ENCODE data around the gene RNF150. TPM values are rescaled to one million over a fixed set of nuclear protein-coding genes. Genes with fewer than 3 reads are reported as not detected.

RNF150 gene
- polyA plus RNA-seq, 1 donor from 2014 or later = 15.3 TPM

DNA sequence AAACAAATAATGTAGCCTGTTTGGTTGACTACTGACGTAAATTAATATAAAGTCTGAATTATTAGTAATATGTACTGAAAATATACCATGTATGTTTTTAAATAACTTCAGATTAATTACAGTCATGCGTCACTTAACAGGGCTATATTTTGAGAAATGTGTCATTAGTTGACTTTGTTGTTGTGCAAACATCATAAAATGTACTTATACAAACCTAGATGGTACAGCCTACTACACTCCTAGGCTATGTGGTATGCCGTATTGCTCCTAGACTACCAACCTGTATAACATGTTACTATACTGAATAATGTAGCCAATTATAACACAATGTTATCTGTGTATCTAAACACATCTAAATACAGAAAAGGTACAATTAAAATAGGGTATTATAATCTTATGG, 66.6 kb downstream of the RNF150 start:
- no peak overlapping the region for H3K4me2 ChIP-seq (ENCODE audit: low read length)
- no peaks in the 10 kb centered on the region for H3K36me3 ChIP-seq (ENCODE audit: insufficient read depth, low read length)
- no peak overlapping the region for H3K9ac ChIP-seq (ENCODE audit: low read length)
- no peak overlapping the region for H3K27ac ChIP-seq (ENCODE audit: low read length)
- H4K20me1 ChIP-seq (ENCODE audit: insufficient read depth) = no peaks in the 10 kb centered on the region
- no peaks in the 10 kb centered on the region for H3K9me2 ChIP-seq (ENCODE audit: insufficient read depth, low read length)
- H2AFZ ChIP-seq (ENCODE audit: low read depth, low read length) = no peak overlapping the region
- no peaks in the 10 kb centered on the region for H3K27me3 ChIP-seq (ENCODE audit: insufficient read depth, low read depth, low read length)
- no peak overlapping the region for H3K4me3 ChIP-seq (ENCODE audit: low read length)
- no peak for TF ChIP-seq POLR2AphosphoS5 (IDR thresholded peaks at IDR 0.05)
- TF ChIP-seq EP300 (conservative IDR thresholded peaks at IDR 0.05; ENCODE audit: poor library complexity, severe bottlenecking) = no peak
- TF ChIP-seq, protein P1, sequence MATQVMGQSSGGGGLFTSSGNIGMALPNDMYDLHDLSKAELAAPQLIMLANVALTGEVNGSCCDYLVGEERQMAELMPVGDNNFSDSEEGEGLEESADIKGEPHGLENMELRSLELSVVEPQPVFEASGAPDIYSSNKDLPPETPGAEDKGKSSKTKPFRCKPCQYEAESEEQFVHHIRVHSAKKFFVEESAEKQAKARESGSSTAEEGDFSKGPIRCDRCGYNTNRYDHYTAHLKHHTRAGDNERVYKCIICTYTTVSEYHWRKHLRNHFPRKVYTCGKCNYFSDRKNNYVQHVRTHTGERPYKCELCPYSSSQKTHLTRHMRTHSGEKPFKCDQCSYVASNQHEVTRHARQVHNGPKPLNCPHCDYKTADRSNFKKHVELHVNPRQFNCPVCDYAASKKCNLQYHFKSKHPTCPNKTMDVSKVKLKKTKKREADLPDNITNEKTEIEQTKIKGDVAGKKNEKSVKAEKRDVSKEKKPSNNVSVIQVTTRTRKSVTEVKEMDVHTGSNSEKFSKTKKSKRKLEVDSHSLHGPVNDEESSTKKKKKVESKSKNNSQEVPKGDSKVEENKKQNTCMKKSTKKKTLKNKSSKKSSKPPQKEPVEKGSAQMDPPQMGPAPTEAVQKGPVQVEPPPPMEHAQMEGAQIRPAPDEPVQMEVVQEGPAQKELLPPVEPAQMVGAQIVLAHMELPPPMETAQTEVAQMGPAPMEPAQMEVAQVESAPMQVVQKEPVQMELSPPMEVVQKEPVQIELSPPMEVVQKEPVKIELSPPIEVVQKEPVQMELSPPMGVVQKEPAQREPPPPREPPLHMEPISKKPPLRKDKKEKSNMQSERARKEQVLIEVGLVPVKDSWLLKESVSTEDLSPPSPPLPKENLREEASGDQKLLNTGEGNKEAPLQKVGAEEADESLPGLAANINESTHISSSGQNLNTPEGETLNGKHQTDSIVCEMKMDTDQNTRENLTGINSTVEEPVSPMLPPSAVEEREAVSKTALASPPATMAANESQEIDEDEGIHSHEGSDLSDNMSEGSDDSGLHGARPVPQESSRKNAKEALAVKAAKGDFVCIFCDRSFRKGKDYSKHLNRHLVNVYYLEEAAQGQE (IDR thresholded peaks at IDR 0.05; ENCODE audit: borderline replicate concordance) = no peak
- no peak for TF ChIP-seq MXI1 (conservative IDR thresholded peaks at IDR 0.05; ENCODE audit: poor library complexity, severe bottlenecking)
- no peak for TF ChIP-seq EZH2 (IDR thresholded peaks at IDR 0.05; ENCODE audit: borderline replicate concordance, insufficient read depth, low read length, poor library complexity, severe bottlenecking)
- TF ChIP-seq, protein P2, sequence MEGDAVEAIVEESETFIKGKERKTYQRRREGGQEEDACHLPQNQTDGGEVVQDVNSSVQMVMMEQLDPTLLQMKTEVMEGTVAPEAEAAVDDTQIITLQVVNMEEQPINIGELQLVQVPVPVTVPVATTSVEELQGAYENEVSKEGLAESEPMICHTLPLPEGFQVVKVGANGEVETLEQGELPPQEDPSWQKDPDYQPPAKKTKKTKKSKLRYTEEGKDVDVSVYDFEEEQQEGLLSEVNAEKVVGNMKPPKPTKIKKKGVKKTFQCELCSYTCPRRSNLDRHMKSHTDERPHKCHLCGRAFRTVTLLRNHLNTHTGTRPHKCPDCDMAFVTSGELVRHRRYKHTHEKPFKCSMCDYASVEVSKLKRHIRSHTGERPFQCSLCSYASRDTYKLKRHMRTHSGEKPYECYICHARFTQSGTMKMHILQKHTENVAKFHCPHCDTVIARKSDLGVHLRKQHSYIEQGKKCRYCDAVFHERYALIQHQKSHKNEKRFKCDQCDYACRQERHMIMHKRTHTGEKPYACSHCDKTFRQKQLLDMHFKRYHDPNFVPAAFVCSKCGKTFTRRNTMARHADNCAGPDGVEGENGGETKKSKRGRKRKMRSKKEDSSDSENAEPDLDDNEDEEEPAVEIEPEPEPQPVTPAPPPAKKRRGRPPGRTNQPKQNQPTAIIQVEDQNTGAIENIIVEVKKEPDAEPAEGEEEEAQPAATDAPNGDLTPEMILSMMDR (IDR thresholded peaks at IDR 0.05; ENCODE audit: poor library complexity, severe bottlenecking) = no peak
- TF ChIP-seq TAF1 (IDR thresholded peaks at IDR 0.05; ENCODE audit: low read depth) = no peak
- TF ChIP-seq SMC3 (conservative IDR thresholded peaks at IDR 0.05; ENCODE audit: poor library complexity) = no peak
- no peak for TF ChIP-seq RAD21 (conservative IDR thresholded peaks at IDR 0.05)
- peaks cover 4% of the 10 kb centered on the region for H3K79me2 ChIP-seq (replicated peaks; ENCODE audit: insufficient read depth, low read length)
- no peaks in the 10 kb centered on the region for H3F3A ChIP-seq (ENCODE audit: insufficient read depth, low read length, poor library complexity, severe bottlenecking)
- H3K9me3 ChIP-seq (ENCODE audit: low read length) = no peaks in the 10 kb centered on the region

DNA sequence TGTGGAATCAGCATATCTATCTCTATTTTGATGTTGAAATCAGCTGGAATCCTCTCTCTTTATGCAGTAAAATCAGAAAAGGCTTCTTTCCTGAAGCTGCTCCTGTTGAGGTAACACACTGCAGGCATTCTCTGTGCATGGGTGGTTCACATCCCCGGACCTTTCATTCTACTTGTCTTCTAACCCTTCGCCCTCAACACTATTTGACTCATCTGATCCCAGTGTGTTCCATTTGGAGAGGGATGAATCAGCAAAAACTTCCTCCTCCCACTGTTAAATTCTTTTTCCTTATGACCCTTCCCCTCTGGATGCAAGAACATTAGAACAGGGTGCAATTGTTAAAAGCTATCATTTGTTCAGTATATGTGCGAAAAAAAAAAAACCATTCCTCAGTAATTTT, 67.4 kb downstream of the RNF150 start:
- Histone ChIP-seq H2AFZ (ENCODE audit: low read depth, low read length) (no peak overlapping the region), H3K9me2 (ENCODE audit: insufficient read depth, low read length) (no peaks in the 10 kb centered on the region), H3K4me3 (ENCODE audit: low read length) (no peak overlapping the region), H3K27ac (ENCODE audit: low read length) (no peak overlapping the region), H3K9me3 (ENCODE audit: low read length) (no peaks in the 10 kb centered on the region), H3K27me3 (ENCODE audit: insufficient read depth, low read depth, low read length) (no peaks in the 10 kb centered on the region), H3K79me2 (replicated peaks; ENCODE audit: insufficient read depth, low read length) (peaks cover 4% of the 10 kb centered on the region), H4K20me1 (ENCODE audit: insufficient read depth) (no peaks in the 10 kb centered on the region), H3K9ac (ENCODE audit: low read length) (no peak overlapping the region), H3F3A (ENCODE audit: insufficient read depth, low read length, poor library complexity, severe bottlenecking) (no peaks in the 10 kb centered on the region), H3K36me3 (ENCODE audit: insufficient read depth, low read length) (no peaks in the 10 kb centered on the region), H3K4me2 (ENCODE audit: low read length) (no peak overlapping the region)
- TF ChIP-seq SMC3 (conservative IDR thresholded peaks at IDR 0.05; ENCODE audit: poor library complexity) (no peak), EZH2 (IDR thresholded peaks at IDR 0.05; ENCODE audit: borderline replicate concordance, insufficient read depth, low read length, poor library complexity, severe bottlenecking) (no peak), TAF1 (IDR thresholded peaks at IDR 0.05; ENCODE audit: low read depth) (no peak), MXI1 (conservative IDR thresholded peaks at IDR 0.05; ENCODE audit: poor library complexity, severe bottlenecking) (no peak)
- TF ChIP-seq, protein P1 (IDR thresholded peaks at IDR 0.05; ENCODE audit: borderline replicate concordance) = no peak
- TF ChIP-seq, protein P2 (IDR thresholded peaks at IDR 0.05; ENCODE audit: poor library complexity, severe bottlenecking) = no peak

Data from neural cell (in vitro differentiated cells).